HCT116 (cell line): ENCODE measurements around the gene RADIL.

Source experiments
- CTCF ChIP-seq, 3 experiments: fragments of 200-600 bp in 1 of 3; sonication (generic) in 1 of 3; IDR thresholded peaks in 2 of 3; conservative IDR thresholded peaks in 1 of 3; 2 replicates each; pipeline ENCODE4 v1.5.1; 2012 to 2017; ENCODE audit warnings: low read depth in 2 of 3, low read length in 2 of 3, antibody characterized with exemption in 1 of 3, borderline replicate concordance in 1 of 3, control low read depth in 1 of 3, mild to moderate bottlenecking in 1 of 3, mixed read lengths in 1 of 3, mixed run types in 1 of 3, moderate library complexity in 1 of 3; ENCODE audit not compliant: insufficient read depth in 1 of 3
- EZH2 ChIP-seq: fragments of 200-600 bp; sonication (generic); IDR thresholded peaks from 2 replicates; pipeline ENCODE4 v1.6.1; 2017; ENCODE audit warnings: antibody characterized with exemption, mixed run types
- EZH2phosphoT487 ChIP-seq: fragments of 200-600 bp; IDR thresholded peaks from 2 replicates; pipeline ENCODE4 v1.6.1; 2018; ENCODE audit warnings: antibody characterized with exemption, borderline replicate concordance
- FOSL1 ChIP-seq: IDR thresholded peaks from 2 replicates; pipeline ENCODE4 v1.6.1; 2012; ENCODE audit warnings: low read depth
- MAX ChIP-seq: IDR thresholded peaks from 2 replicates; pipeline ENCODE4 v1.6.1; 2012
- POLR2A ChIP-seq: IDR thresholded peaks from 2 replicates; pipeline ENCODE4 v1.7.0; 2011; ENCODE audit warnings: borderline replicate concordance; ENCODE audit not compliant: insufficient read depth, insufficient read length; ENCODE audit errors: extremely low read depth
- POLR2AphosphoS5 ChIP-seq: IDR thresholded peaks from 2 replicates; pipeline ENCODE4 v1.6.1; 2011; ENCODE audit warnings: mild to moderate bottlenecking, low read depth, low read length, moderate library complexity
- RAD21 ChIP-seq: IDR thresholded peaks from 2 replicates; pipeline ENCODE4 v1.6.1; 2012; ENCODE audit warnings: low read depth, mild to moderate bottlenecking
- SIN3A ChIP-seq: IDR thresholded peaks from 2 replicates; pipeline ENCODE4 v1.6.1; 2012; ENCODE audit warnings: low read depth
- TCF7L2 ChIP-seq: IDR thresholded peaks from 2 replicates; pipeline ENCODE4 v1.7.0; 2011; ENCODE audit warnings: borderline replicate concordance, inconsistent platforms; ENCODE audit not compliant: insufficient read depth, insufficient read length; ENCODE audit errors: extremely low read depth
- ZBTB33 ChIP-seq: IDR thresholded peaks from 2 replicates; pipeline ENCODE4 v1.6.1; 2011; ENCODE audit warnings: mild to moderate bottlenecking, low read length, moderate library complexity; ENCODE audit not compliant: insufficient replicate concordance; ENCODE audit errors: extremely low read depth
- ZFX ChIP-seq: fragments of 450-650 bp; IDR thresholded peaks from 2 replicates; pipeline ENCODE4 v1.6.1; 2017

GRCh38 chr7:4807598-4808016, 75.9 kb downstream of the RADIL start:
- TF ChIP-seq CTCF (IDR thresholded peaks at IDR 0.05 in 2 of 3, conservative IDR thresholded peaks at IDR 0.05 in 1 of 3; ENCODE audit: borderline replicate concordance in 1 of 3, insufficient read depth in 1 of 3, low read depth in 2 of 3, low read length in 2 of 3) (no peak), TCF7L2 (no peak), ZFX (no peak), EZH2 (no peak), POLR2A (no peak), SIN3A (no peak), FOSL1 (no peak), EZH2phosphoT487 (no peak), MAX (no peak), RAD21 (no peak), POLR2AphosphoS5 (no peak), ZBTB33 (no peak)
